GM13977 (cell line): Measurements from ENCODE around the gene GAPDH.

ENCODE experiments used
- DNase-seq: peaks from one replicate; pipeline ENCODE4 v3.0.0; 2012; ENCODE audit warnings: low spot score
- CTCF ChIP-seq: IDR thresholded peaks from 2 replicates; pipeline ENCODE4 v1.5.1; 2012; ENCODE audit warnings: mild to moderate bottlenecking, control low read depth; ENCODE audit not compliant: insufficient read depth; ENCODE audit errors: extremely low read depth, missing control alignments
- in situ Hi-C: fragments of 300-500 bp; cut with MboI; formaldehyde crosslinking; loops from one replicate; pipeline ENCODE4 v1.12.0; 2022; ENCODE audit warnings: low sequenced_read_pairs, low pct_unique_long_range_greater_than_20kb, mixed read lengths, inconsistent platforms; ENCODE audit not compliant: unreplicated experiment

The GAPDH gene

GRCh38 chr12:6522193-6522592, 12.1 kb upstream of the GAPDH start:
- no peak for DNase-seq
- no peak for TF ChIP-seq CTCF
- in situ Hi-C loops, result no loop called here

GRCh38 chr12:6523708-6524107, 10.6 kb upstream of the GAPDH start:
- in situ Hi-C loops, result no loop called here
- DNase-seq, result no peak
- TF ChIP-seq CTCF, result no peak

GRCh38 chr12:6524648-6525047, 9.7 kb upstream of the GAPDH start:
- DNase-seq, result no peak
- no peak for TF ChIP-seq CTCF
- in situ Hi-C loops, result no loop called here

- TF ChIP-seq CTCF, result no peak
- in situ Hi-C loops, result no loop called here
These were observed 8.1 kb upstream of the GAPDH start for GRCh38 chr12:6526201-6526600.

GRCh38 chr12:6526766-6527525, 7.4 kb upstream of the GAPDH start:
- TF ChIP-seq CTCF, result no peak
- DNase-seq, result no peak
- in situ Hi-C loops, result no loop called here

More at GRCh38 chr12:6526201-6526600, 8.1 kb upstream of the GAPDH start:
- DNase-seq, result no peak

- no peak for DNase-seq
- TF ChIP-seq CTCF, result no peak
- in situ Hi-C loops, result no loop called here
These were observed 6.6 kb upstream of the GAPDH start for GRCh38 chr12:6527711-6528110.
